HG02678 (cell line): Measurements from ENCODE around the gene GPD1.
"Not testable (repeated sequence)": the region's sequence is repeated elsewhere in the genome, so short reads cannot be mapped to it uniquely, and the experiment has no call there.

ENCODE experiments used
- ATAC-seq: cut with Tn5 transposase; IDR thresholded peaks from one replicate; pipeline ENCODE4 v1.9.1; 2021; ENCODE audit warnings: mild to moderate bottlenecking, moderate library complexity; ENCODE audit not compliant: unreplicated experiment

GPD1 gene

DNA sequence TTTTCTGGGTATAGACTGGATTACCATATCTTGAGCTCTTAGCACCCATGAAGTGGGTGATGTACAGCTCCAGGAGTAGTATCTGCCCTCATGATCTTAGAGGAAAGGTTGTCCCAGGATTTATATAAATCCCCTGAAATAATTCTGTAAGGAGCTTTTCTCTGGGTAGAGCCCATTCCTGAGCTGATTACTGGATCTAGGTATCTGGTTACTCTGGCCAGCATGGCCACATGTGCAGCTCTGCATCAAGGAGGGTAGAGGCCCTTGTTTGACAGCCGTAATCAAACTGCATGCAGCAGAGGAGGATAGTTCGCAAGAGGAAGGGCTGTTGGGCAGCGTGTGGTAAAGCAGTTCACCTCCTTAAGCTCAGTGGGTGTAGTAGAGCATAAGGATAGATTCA, 16.7 kb downstream of the GPD1 start:
- ATAC-seq: no peak

DNA sequence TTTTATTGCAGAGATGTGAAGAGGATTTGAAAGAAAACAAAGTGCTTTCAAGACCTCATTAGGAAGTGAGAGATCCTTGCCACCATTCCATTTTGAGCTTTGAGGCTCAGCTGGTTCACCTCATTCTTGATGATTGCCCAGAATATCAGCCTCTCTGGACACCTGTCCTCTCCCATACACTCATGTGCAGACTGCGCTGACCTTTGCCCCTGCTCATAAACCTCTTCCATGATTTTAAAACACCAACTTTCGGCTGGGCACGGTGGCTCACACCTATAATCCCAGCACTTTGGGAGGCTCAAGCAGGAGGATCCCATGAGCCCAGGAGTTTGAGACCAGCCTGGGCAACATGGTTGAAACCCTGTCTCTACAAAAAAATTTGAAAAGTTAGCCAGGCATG, 17.1 kb downstream of the GPD1 start:
- no peak for ATAC-seq

DNA sequence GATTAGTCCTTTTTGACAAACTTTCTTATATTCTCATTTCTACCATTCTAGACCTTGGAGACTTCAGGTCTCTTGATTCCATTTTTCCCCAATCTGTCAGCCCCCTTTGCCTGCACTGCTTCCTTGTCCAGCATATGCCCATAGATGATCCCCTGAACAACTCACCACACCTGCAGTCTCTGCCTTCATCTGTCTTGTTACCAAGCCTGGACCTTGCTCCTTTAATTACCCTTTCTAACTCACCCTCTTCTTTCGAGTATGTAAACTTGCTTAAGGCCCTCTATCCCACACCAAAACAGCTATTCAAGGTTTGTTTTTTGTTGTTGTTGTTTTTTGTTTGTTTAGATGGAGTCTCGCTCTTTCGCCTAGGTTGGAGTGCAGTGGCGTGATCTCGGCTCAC, 17.8 kb downstream of the GPD1 start:
- no peak for ATAC-seq

DNA sequence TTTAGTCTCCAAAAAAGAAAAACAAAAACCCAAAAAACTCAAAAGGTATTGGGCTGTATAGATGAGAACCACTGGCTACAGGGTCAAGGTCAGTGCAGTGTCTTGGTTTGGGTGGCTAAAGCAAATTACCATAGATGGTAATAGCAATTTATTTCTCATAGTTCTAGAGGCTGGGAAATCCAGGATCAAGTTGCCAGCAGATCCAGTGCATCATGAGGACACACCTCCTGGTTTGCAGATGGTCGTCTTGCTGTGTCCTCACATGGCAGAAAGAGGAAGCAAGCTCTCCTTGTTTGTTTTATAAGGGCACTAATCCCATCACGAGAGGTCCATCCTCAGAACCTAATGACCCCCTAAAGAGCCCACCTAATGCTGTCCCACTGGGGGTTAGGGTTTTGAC, 19.4 kb downstream of the GPD1 start:
- ATAC-seq: no peak

DNA sequence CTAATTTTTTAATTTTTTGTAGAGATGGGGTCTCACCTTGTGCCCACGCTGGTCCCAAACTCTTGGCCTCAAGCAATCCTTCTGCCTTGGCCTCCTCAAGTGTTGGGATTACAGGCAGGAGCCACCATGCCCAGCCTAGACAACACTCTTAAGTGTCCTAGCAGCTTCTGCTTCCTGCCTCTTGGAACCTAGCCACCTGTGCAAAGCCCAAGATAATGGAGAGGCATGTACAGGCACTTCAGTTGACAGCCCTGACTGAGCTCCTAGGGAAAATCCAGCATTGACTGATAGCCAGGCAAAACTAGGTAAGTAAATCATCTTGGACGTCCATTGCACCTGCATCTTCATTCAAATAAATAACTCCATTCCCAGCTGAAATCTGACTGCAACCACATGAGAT, 23.7 kb downstream of the GPD1 start:
- no peak for ATAC-seq

DNA sequence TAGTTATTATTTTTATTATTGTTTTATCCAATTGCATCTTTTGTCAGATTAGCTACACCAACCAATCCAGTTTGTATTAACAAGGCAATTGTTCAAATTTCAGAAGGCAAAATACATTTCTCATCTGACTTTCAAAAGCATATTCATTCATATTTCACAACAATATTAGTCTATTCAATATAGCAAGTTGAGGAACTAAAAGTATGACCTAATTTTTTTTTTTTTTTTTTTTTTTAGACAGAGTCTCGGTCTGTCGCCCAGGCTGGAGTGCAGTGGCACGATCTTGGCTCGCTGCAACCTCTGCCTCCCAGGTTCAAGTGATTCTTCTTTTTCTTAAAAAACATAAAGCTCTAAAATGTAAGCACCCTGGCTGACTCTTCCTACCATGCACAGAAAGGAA, 25.5 kb downstream of the GPD1 start:
- no peak for ATAC-seq

DNA sequence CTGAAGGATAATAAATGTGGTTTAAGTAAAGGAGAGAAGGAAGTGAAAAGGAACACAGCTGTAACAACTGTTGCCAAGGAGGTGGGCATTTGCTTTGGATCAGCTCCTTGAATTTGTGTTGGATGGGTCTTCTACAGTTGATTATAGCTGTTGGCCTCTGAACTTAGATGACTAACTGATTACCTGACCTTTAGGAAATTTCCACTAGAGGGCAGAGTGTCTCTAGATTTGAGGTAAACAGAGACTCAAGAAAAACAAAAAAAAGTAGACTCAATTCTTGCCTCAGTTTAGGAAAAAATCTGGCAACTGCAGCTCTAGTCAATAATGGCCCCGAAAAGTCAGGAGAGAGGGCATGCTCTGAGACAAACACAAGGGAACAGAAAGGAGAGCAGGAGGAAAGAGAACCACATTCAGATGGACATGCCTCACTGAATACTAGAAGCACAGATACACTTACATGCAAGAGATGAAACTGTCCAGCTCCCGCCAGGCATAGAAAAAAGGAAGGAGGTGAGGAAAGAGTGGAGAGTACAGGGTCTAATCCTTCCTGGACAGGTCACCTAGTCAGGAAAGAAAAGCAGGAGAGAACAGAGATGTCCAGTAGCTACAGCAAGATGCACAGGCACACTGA, 28.8 kb downstream of the GPD1 start:
- no peak for ATAC-seq

DNA sequence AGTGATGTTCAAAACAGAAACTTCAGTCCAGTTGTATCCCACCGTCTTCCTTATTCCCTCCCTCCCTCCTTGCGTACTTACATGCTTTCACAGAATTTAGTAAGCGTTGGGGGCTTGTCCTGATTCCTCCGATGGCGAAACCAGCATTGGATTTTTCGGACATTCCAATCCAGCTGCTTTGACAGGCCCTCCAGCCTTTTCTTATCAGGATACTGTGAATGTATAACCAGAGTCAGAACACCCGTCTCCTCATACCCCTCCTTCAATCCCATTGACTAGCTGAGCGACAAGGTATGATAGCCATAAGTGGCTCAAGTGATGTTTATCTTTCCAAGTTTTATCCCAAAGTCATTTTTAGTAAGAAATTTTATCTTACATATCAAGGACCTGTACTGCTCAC, 39.2 kb downstream of the GPD1 start:
- ATAC-seq: no peak

DNA sequence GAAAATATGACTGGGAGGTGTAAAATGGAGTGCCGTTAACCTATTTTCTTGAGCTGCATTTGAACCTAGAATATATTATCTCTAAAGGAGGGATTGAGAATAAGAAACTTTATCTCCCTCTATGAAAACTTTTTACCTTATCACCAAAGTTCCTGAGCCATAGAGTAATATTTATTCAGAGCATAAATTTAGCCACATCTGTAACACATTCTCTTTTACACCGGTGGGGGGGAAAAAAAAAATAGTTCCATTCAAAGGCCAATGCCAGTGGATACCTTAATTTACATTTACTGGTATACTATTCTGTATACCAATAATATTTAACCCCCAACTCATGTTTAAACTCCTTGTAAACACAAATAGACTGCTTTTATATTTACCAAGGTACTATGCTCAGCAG, 41.6 kb downstream of the GPD1 start:
- no peak for ATAC-seq

DNA sequence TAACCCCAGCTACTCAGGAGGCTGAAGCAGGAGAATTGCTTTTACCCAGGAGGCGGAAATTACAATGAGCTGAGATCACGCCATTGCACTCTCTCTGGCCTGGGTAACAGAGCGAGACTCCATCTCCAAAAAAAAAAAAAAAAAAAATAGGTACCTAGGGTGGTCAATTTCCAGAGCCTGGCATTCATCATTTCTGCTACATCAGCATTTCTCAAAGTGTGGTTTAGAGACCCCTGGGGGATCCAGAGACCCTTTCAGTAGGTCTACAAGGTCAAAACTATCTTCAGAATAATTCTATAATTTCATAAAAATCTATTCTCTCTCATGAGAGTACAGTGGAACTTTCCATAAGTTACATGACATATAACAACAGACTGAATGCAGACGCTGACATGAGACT, 43.5 kb downstream of the GPD1 start:
- ATAC-seq: no peak

DNA sequence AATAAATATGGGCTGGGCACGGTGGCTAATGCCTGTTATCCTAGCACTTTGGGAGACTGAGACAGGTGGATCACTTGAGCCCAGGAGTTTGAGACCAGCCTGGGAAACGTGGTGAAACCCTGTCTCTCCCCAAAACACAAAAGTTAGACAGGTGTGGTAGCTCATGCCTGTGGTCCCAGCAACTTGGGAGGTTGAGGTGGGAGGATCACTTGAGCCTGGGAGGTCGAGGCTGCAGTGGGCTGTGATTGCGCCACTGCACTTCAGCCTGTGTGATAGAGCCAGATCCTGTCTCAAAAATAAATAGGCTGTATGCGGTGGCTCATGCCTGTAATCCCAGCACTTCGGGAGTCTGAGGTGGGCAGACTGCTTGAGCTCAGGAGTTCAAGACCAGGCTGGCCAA, 44.2 kb downstream of the GPD1 start:
- not testable (repeated sequence) for ATAC-seq

DNA sequence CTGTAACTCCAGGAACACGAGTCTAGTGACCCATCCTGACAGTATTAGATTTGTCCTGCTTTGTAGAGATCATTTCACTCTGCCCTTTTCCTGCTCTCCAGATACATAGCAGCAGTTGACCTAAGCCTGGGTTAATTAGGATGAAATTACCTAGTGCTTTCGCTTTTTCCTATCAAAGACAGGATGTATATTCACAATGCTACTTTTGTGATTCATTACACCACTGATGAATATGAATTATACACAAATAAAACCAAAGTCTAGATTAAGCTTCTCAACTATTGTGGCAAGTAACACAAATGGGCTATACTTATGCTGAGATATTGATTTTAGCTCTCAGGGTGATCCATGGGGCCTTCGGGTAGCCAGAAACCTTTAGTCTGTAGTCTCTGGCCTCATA, 45.5 kb downstream of the GPD1 start:
- no peak for ATAC-seq

DNA sequence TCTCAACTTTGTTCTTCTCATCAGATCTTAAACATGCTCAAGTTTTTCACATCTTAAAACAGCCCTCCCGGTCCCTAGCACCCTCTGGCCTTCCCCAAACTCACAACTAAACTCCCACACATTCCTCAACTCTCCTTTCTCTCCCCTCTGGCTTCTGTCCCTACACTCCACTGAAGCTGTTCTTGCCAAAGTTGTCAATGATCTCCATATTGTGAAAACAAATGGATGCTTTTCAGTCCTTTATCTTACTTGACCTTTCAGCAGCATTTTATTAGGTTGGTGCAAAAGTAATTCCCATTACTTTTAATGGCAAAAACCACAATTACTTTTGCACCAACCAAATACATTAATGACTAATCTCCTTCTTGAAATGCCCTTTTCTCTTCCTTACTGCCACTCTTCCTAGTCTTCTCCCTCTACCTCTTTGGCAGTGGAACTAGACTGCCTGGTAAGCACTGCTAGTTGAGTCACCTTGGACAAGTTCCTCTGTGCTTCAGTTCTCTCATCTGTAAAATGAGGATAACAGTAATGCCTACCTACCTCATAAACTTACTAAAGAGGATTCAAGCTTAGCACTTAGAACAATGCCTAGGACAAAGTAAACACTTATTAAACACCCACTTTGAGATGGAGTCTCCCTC, 47.4 kb downstream of the GPD1 start:
- no peak for ATAC-seq

DNA sequence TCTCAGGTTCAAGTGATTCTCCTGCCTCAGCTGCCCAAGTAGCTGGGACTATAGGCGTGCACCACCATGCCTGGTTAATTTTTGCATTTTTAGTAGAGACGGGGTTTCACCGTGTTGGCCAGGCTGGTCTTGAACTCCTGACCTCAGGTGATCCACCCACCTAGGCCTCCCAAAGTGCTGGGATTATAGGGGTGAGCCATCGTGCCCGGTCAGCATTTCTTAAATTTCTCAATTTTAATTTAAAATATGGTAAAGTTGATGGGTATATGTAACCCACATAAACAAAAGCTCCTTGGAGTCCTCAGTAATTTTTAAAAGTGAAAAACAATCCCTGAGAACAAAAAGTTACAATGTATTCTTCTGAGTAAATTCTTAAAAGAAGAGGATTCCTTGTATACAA, 51.1 kb downstream of the GPD1 start:
- not testable (repeated sequence) for ATAC-seq

DNA sequence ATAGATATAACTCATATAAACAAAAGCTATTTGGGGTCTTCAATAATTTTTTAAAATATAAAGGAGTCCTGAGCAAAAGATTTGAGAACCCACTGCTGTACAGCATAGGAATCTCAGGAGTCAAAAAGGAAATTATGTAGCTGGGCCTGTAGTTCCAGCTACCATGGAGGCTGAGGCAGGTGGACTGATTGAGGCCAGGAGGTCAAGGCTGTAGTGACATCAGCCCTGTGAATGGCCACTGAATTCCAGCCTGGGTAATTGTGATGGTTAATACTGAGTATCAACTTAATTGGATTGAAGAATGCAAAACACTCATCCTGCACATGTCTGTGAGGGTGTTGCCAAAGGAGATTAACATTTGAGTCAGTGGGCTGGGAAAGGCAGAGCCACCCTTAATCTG, 52.8 kb downstream of the GPD1 start:
- ATAC-seq: no peak

DNA sequence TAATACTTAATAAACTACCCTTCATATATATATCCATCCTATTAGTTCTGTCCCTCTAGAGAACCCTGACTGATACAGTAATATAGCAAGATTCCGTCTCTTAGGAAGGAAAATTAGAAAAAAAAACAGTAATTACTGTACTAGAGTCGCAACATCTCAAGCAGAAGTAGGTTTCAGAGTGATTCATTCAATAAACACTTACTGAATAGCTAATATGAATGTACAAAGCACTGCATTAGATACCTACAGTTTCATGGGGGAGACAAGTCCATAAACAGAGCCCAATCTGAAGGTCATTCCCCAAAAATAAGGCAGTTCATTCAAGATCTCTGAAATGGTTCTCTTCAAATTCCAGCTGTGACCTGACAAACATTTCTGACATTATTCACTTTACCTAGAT, 53.5 kb downstream of the GPD1 start:
- ATAC-seq: no peak

DNA sequence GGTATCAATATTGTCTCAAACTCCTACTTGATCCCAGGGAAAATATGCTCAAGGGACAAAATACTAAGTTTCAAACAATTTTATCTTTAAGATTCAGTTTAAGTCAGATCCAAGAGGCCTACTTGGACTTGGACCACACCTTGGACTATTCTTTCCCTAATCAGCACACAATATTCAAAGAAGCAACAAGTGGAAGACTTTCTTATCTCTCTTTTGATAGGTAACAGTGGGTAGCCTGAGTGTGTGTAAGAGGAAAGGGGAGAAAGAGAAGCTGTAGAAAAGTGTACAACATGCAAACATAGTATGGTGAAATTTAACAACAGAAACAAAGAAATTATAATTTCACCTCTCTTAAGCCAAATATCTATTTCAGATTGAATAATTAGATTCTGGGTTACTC, 56.8 kb downstream of the GPD1 start:
- ATAC-seq: no peak
